ENCODE results near the gene ACBD7.

Gene ACBD7

DNA sequence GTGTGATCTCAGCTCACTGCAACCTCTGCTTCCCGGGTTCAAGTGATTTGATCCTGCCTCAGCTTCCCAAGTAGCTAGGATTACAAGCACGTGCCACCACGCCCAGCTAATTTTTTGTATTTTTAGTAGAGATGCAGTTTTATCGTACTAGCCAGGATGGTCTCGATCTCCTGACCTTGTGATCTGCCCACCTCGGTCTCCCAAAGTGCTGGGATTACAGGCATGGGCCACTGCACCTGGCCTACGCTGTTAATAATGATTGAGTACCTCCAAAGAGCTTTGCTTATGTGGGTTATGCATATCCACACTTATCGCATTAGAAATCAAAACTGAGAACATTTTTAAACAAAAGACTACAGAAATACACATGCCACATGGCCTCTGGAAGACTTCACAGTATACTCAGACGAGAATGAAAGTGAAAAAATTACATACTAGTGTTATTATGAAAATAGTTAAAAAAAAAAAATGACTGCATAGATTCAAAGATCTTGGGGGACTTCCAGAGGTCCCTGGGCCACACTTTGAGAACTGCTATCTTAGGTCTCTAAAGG, 34.0 kb upstream of the ACBD7 start:
- H3K4me2 ChIP-seq: peak overlapping the region; percentile 61

DNA sequence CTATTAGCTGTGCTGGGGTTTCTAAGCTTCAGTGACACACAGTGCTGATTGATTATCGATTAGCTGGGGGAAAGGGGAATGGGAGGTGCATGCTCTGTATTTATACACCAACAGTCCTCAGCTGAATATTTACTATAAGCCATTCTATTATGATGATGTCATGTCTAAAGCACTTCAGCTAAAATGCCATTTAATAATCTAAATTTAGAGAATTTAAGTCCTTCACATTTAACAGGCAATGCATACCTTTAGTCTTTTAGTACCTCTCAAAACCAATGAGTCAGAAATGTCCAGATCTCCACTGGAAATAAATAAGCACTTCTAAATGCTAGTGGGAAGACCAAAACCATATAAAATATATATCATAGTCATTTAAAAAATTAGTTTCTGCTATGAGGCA, 33.1 kb upstream of the ACBD7 start:
- Histone ChIP-seq H3K79me2 (ENCODE audit: insufficient read depth, low read depth) (no peaks in the 10 kb centered on the region), H3K4me3 (IDR thresholded peaks at IDR 0.05; ENCODE audit: insufficient read depth, low read depth, low read length) (no peak overlapping the region), H3K27me3 (ENCODE audit: insufficient read depth, low read depth) (no peaks in the 10 kb centered on the region), H3K4me1 (ENCODE audit: low read depth, poor library complexity, severe bottlenecking) (peaks cover 60% of the 10 kb centered on the region), H2AFZ (ENCODE audit: low read depth) (no peak overlapping the region), H4K20me1 (ENCODE audit: insufficient read depth) (no peaks in the 10 kb centered on the region), H3K36me3 (ENCODE audit: insufficient read depth) (no peaks in the 10 kb centered on the region), H3K9ac (no peak overlapping the region), H3K27ac (peak overlapping the region; percentile 94), H3K4me2 (peak overlapping the region; percentile 61)
- TF ChIP-seq, protein P1, sequence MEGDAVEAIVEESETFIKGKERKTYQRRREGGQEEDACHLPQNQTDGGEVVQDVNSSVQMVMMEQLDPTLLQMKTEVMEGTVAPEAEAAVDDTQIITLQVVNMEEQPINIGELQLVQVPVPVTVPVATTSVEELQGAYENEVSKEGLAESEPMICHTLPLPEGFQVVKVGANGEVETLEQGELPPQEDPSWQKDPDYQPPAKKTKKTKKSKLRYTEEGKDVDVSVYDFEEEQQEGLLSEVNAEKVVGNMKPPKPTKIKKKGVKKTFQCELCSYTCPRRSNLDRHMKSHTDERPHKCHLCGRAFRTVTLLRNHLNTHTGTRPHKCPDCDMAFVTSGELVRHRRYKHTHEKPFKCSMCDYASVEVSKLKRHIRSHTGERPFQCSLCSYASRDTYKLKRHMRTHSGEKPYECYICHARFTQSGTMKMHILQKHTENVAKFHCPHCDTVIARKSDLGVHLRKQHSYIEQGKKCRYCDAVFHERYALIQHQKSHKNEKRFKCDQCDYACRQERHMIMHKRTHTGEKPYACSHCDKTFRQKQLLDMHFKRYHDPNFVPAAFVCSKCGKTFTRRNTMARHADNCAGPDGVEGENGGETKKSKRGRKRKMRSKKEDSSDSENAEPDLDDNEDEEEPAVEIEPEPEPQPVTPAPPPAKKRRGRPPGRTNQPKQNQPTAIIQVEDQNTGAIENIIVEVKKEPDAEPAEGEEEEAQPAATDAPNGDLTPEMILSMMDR (conservative IDR thresholded peaks at IDR 0.05; ENCODE audit: low read depth, low read length): no peak

More for the DNA sequence above, 34.0 kb upstream of the ACBD7 start:
- TF ChIP-seq, protein P1 (conservative IDR thresholded peaks at IDR 0.05; ENCODE audit: low read depth, low read length): no peak
- Histone ChIP-seq H3K4me1 (ENCODE audit: low read depth, poor library complexity, severe bottlenecking) (peaks cover 58% of the 10 kb centered on the region), H3K9ac (peak overlapping the region; percentile 68), H3K4me3 (IDR thresholded peaks at IDR 0.05; ENCODE audit: insufficient read depth, low read depth, low read length) (no peak overlapping the region), H4K20me1 (ENCODE audit: insufficient read depth) (no peaks in the 10 kb centered on the region), H3K36me3 (ENCODE audit: insufficient read depth) (no peaks in the 10 kb centered on the region), H3K27me3 (ENCODE audit: insufficient read depth, low read depth) (no peaks in the 10 kb centered on the region), H3K79me2 (ENCODE audit: insufficient read depth, low read depth) (no peaks in the 10 kb centered on the region), H2AFZ (ENCODE audit: low read depth) (peak overlapping the region; percentile 11), H3K27ac (peak overlapping the region; percentile 94)

DNA sequence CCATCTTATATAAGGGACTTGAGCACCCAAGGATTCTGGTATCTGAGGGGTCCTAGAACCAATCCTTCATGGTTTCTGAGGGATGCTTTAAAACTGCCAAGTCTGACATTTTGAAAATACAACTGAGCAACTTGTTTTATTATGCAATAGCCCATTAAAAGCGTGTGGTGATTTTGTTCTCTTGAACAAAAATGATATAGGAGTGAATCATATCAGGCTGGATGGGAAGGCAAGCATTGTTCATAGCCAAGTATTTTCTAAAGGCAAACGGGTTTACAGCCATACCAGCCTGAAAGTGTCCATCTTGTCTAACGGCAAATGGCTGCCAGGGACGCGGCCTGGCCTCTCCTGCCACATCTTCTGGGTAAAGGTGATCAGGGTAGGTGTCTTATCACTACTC, 31.9 kb upstream of the ACBD7 start:
- no peak overlapping the region for H3K27ac ChIP-seq
- no peaks in the 10 kb centered on the region for H3K36me3 ChIP-seq (ENCODE audit: insufficient read depth)
- H3K27me3 ChIP-seq (ENCODE audit: insufficient read depth, low read depth): no peaks in the 10 kb centered on the region
- TF ChIP-seq, protein P1 (conservative IDR thresholded peaks at IDR 0.05; ENCODE audit: low read depth, low read length): no peak
- no peak overlapping the region for H3K4me2 ChIP-seq
- no peaks in the 10 kb centered on the region for H3K79me2 ChIP-seq (ENCODE audit: insufficient read depth, low read depth)
- H3K9ac ChIP-seq: no peak overlapping the region
- peaks cover 60% of the 10 kb centered on the region for H3K4me1 ChIP-seq (ENCODE audit: low read depth, poor library complexity, severe bottlenecking)
- no peaks in the 10 kb centered on the region for H4K20me1 ChIP-seq (ENCODE audit: insufficient read depth)
- no peak overlapping the region for H2AFZ ChIP-seq (ENCODE audit: low read depth)
- no peak overlapping the region for H3K4me3 ChIP-seq (IDR thresholded peaks at IDR 0.05; ENCODE audit: insufficient read depth, low read depth, low read length)

DNA sequence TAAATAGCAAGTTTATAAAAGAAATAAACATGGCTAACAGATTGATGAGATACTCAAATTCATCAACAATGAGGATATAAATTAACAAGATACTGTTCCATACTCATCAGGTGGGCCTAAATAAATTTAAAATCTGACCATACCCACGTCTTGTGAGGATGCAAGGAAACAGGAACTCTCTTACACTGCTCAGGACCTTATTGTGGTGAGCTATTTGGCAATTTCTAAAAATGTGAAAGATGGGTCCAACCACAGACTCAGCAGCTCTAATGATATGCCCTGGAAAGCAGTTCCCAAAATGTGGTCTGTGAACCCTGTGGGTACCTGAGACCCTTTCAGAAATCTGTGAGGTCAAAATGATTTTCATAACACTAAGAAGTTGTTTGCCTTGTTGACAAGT, 30.0 kb upstream of the ACBD7 start:
- Histone ChIP-seq H3K27me3 (ENCODE audit: insufficient read depth, low read depth) (no peaks in the 10 kb centered on the region), H2AFZ (ENCODE audit: low read depth) (no peak overlapping the region), H4K20me1 (ENCODE audit: insufficient read depth) (no peaks in the 10 kb centered on the region), H3K4me2 (peak overlapping the region; percentile 4; the same call in 1 of the 2 replicates), H3K4me3 (IDR thresholded peaks at IDR 0.05; ENCODE audit: insufficient read depth, low read depth, low read length) (no peak overlapping the region), H3K4me1 (ENCODE audit: low read depth, poor library complexity, severe bottlenecking) (peaks cover 52% of the 10 kb centered on the region), H3K79me2 (ENCODE audit: insufficient read depth, low read depth) (no peaks in the 10 kb centered on the region), H3K27ac (peak overlapping the region; percentile 41; the same call in 1 of the 2 replicates), H3K9ac (no peak overlapping the region), H3K36me3 (ENCODE audit: insufficient read depth) (no peaks in the 10 kb centered on the region)
- TF ChIP-seq, protein P1 (conservative IDR thresholded peaks at IDR 0.05; ENCODE audit: low read depth, low read length): no peak
